Myocyte (in vitro differentiated cells): ENCODE measurements around the gene EIF1AD. TPM values are rescaled to one million over a fixed set of nuclear protein-coding genes. Genes with fewer than 3 reads are reported as not detected.
A peak's percentile ranks its signal among the peaks of the same experiment; 100 is the strongest.
"Not testable (repeated sequence)": the region's sequence is repeated elsewhere in the genome, so short reads cannot be mapped to it uniquely, and the experiment has no call there.

ENCODE experiments used
- DNase-seq: peaks from one replicate; pipeline ENCODE4 v3.0.0-alpha.2; 2012; ENCODE audit warnings: low read depth
- polyA plus RNA-seq: library from polyadenylated mRNA; unstranded; fragments of >200 nt; gene quantifications from one replicate; pipeline ENCODE4 v1.2.1, GENCODE V29; 2012; ENCODE audit warnings: missing spikeins
- total RNA-seq: library from RNA; depleted of rRNA; stranded (reverse); fragments of >200 nt; gene quantifications from 2 replicates; pipeline ENCODE4 v1.2.3, GENCODE V29; 2014

Gene EIF1AD
- total RNA-seq = 39.4 and 41.3 TPM in 2 replicates
- 43.8 TPM for polyA plus RNA-seq

GRCh38 chr11:66001942-66002647 is at the start of gene EIF1AD, which contains the start of gene BANF1:
Gene EIF1AD, minus strand, starts transcription at chr11:66002157. Its CDS starts 1,768 bp downstream, at chr11:66000389.
Gene BANF1, plus strand, starts transcription at chr11:66002503. Its CDS starts 748 bp downstream, at chr11:66003251.
- peak; percentile 99 for DNase-seq

DNA sequence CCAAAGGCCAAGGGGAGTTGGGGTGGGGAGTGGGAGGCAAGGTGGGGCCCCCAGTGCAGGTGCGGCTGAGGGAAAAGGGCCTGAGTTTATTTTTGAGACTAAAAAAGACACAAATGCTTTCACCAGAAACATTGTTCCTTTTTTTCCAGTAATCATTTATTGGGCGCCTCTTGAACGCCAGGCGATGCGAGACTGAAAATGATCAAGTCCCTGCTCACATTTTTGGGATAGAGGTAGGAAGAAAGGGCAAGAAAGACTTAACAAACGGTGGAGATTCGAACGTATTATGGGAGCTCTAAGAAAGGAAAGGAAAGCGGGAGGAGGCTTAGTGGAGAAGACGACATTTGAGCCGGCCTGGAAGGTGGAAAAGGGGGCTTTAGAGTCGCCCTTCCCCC is 49.4 kb upstream of the EIF1AD start:
- DNase-seq = no peak

DNA sequence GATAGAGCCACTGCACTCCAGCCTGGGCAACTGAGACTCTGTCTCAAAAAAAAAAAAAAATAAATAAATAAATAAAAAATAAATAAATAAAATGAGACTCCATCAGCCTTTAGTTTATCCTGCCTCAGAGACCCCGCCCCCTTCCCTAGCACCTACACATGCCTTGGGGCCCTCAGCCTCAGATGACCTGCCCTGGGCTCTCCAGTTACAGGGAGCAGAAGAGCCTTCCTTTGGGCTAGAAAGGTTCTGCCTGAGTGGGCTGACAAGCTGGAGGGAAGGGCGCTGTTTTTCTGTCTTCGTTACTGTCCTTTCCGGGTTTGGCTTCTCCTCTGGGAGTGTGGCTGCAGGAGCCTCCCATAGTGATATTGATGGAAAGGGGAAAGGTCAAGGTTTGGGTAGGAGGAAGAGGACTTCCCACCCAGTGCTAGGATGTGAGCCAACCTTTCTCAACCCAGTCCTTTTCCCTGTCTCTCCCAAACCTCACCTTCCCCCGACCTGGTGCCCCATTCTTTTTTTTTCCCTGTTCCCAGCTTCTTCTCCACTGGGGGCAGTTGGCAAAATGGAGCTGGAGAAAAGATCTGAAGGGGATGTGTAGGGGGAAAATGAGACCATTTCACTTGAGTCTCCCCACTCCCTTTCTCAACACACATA is 48.7 kb upstream of the EIF1AD start:
- DNase-seq = peak; percentile 8

GRCh38 chr11:66048547-66049323 is 46.8 kb upstream of the EIF1AD start, which contains the start of gene GAL3ST3:
Gene GAL3ST3, minus strand, starts transcription at chr11:66049161. Its CDS starts 3,746 bp downstream, at chr11:66045415.
- DNase-seq = no peak

DNA sequence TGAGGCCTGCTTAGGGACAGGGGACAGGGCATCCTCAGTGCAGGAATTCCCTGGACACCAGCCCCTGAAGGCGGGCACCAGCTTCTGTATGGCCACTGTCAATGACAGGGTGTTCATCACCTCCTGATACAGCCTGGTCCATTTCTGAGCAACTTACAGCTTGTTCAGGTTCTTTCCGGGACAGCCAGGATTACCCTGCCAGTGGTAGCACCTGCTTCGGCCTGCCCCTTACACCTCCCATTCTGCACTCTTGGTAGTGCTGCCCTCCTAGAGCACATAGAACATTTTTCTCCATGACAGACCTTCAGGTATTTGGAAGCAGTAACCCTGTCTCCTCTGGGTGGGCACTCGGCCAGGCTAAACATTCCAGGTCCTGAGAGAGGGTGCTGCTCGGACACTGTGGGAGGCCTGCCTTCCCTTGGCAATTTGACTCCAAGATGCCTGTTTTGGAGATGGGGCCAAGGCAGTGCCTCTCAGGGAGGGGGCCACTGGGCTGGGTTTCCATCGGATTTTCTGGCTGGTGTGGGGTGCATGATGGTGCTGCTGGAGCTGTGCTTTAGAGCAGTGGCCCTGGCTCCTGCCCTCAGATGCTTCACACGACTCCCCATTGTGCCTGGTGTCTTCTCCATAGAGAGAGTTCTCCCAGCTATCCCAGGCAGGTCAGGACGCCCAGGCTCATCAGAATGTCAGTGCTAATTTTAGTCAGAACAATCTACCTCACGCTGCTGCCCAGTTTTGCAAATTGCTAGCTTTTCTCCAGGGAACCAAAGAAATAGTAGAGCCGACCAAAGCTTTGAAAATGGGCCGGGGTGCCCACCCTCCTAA is 45.8 kb upstream of the EIF1AD start:
- no peak for DNase-seq

DNA sequence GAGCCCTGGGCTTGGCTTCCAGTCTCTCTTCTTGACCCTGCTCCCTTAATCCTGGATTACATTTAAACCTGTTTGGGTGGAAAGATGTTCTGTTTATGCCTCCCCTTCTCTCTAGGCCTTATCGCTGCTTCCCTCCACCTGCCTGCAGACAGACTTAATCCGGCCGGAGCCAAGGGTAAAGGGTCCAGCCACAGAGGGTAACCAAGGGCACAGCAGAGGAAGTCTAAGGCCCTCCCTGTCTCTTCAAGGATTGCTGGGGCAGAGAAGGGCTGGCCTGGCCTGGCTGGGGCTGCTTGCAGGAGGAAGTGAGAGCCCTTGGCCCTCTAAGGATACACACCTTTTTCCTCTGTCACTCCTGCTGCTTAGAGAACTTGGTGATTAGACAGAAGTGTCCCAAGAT is 44.9 kb upstream of the EIF1AD start:
- no peak for DNase-seq

- peak; percentile 80 for DNase-seq
Observed at GRCh38 chr11:66045177-66045639, 43.3 kb upstream of the EIF1AD start.

GRCh38 chr11:66044757-66045156 is 42.8 kb upstream of the EIF1AD start:
- no peak for DNase-seq

DNA sequence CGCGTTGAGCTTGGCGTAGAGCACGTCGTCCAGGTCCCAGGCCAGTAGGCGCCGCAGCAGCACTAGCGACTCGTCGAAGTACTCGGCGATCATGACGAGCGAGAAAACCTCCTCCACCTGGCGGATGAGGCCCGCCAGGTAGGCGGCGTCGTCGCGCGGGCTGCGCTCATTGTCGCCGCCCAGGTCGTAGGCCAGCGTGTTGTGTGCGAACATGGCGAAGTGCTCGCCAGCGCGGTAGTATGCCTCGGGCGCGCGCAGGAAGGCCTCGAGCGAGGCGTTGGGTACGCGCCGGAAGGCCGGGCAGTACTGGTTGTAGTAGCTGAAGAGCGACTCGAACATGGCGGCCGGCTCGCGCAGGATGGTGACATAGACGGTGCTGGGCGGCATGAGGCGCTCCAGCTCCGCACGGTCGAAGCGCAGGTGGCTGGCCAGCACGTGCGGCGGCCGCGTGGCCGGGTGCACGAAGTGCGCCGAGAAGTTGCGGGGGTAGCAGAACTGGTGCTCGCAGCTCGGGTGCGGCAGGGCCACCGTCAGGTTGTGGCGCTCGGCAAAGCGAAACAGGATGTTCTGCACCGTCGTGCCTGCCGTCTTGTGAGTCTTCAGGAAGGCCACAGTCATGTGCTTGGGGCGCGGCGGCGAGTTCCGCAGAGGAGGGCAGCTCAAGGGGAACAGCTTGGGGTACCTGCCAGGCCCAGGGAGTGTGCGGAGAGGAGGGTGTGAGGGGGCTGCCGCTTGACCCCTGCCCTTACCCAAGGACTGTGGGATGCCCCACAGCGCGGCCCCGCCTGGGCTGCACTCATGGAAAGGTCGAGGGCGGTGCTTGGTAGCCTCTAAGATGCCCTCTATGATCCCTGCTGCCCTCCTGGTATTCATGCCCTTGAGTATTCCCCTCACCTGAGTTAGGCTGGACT is 41.3 kb upstream of the EIF1AD start:
- DNase-seq = no peak

GRCh38 chr11:66042227-66042995 is 40.5 kb upstream of the EIF1AD start:
- no peak for DNase-seq

DNA sequence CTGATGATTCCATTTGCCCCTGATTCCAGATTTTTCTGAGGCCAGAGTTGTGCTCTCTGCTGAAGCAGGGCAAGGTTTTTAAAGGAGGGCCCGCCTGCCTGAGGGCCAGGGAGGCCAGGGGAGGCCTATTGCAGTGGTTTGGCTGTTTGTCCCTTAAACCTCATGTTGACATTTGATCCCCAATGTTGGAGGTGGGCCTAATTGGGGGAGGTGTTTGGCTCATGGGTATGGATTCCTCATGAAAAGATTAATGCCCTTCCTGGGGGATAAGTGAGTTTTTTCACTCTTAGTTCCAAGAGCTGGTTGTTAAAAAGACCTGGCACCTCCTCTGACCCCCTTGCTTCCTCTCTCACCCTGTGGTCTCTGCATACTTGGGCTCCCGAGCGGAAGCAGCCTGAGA is 37.8 kb upstream of the EIF1AD start:
- no peak for DNase-seq

- no peak for DNase-seq
Observed at GRCh38 chr11:66037327-66037726, 35.4 kb upstream of the EIF1AD start.

GRCh38 chr11:66036334-66036710 is 34.4 kb upstream of the EIF1AD start:
- DNase-seq = no peak

- DNase-seq = no peak
Observed at GRCh38 chr11:66035653-66036333, 33.8 kb upstream of the EIF1AD start.

GRCh38 chr11:66032957-66033735 is 31.2 kb upstream of the EIF1AD start:
- DNase-seq = no peak

- no peak for DNase-seq
Observed at GRCh38 chr11:66026017-66026529, 24.1 kb upstream of the EIF1AD start, which contains the start of gene CATSPER1. Gene CATSPER1, minus strand, starts transcription at chr11:66026479. Its CDS starts 100 bp downstream, at chr11:66026379.

- not testable (repeated sequence) for DNase-seq
Observed at GRCh38 chr11:66023186-66023440, 21.2 kb upstream of the EIF1AD start.
